T47D (cell line): Measurements from ENCODE around the gene KCNAB1.

Experiments
- DNase-seq, 2 experiments: peaks; one replicate each; pipeline versions ENCODE4 v3.0.0 to v3.0.0-alpha.2; 2011 to 2012; ENCODE audit warnings: low read depth in 1 of 2, low spot score in 1 of 2
- JUND ChIP-seq: IDR thresholded peaks from 2 replicates; pipeline ENCODE4 v1.6.1; 2012; ENCODE audit warnings: low read depth
- in situ Hi-C: cut with HindIII; loops from 2 replicates; pipeline ENCODE4 v1.10.0; 2016; ENCODE audit warnings: low sequenced_read_pairs, low pct_unique_long_range_greater_than_20kb

The KCNAB1 gene

DNA sequence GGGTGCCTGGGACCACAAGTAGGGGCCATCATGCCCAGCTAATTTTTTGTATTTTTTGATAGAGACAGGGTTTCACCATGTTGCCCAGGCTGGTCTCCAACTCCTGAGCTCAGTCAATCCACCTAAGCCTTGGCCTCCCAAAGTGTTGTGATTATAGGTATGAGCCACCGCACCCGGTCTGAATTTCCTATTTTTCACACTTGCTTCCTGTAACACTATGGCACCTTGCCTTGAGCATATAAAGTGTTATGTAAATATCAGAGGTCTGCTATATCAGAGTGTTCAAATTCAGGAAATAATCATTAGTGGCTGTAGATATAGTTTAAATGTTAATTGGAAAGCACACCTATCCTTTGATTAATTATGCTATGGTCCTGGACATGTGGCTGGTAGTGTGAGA is 165.2 kb downstream of the KCNAB1 start:
- no peak for TF ChIP-seq JUND
- DNase-seq: no peak
- in situ Hi-C loops: no loop called here

- TF ChIP-seq JUND: no peak
- DNase-seq: no peak
- in situ Hi-C loops: no loop called here
Observed at GRCh38 chr3:156290924-156291271, 170.5 kb downstream of the KCNAB1 start.

- in situ Hi-C loops: no loop called here
- TF ChIP-seq JUND: no peak
- DNase-seq: no peak
Observed at GRCh38 chr3:156291272-156292123, 171.1 kb downstream of the KCNAB1 start.

DNA sequence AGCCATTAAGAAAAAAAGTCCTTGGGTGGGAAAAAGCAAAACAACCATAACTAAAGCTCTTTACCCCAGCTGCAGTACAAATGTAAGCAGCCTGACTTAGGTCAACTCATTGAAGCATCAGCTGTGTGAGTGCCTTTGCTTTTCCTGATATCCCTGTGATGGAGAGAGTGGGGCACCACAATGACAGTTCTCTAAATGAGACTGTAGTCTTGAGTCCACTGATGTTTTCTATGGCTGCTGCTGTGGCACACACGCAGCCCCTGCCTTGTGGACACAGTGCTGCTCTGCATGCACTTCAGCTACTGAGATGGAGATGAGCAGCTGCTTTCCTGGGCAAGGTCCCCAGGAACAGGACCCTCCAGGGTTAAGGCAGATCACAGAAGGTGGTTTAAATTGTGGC is 173.2 kb downstream of the KCNAB1 start:
- in situ Hi-C loops: no loop called here
- DNase-seq: no peak
- no peak for TF ChIP-seq JUND

DNA sequence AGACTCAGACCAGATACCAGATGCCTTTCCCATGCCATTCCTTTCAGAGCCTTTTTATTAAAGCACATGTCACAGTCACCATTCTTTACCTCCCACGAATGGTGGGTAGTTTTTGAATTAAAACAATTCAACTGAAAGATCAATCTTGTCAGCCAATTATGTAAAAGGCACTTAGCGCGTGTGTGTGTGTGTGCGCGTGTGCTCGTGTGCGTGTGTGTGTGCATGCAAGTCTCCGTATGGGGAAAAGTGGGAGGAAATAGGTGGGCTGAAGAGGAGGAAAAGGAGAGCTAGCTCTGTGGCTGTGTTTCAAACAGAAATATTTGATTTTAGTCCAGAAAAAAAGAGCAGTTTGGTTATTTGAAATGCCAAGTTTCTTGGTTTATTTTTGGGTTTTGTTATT is 177.2 kb downstream of the KCNAB1 start:
- in situ Hi-C loops: no loop called here
- DNase-seq: no peak
- no peak for TF ChIP-seq JUND

GRCh38 chr3:156298014-156298413 is 177.6 kb downstream of the KCNAB1 start:
- in situ Hi-C loops: no loop called here
- DNase-seq: no peak
- no peak for TF ChIP-seq JUND

DNA sequence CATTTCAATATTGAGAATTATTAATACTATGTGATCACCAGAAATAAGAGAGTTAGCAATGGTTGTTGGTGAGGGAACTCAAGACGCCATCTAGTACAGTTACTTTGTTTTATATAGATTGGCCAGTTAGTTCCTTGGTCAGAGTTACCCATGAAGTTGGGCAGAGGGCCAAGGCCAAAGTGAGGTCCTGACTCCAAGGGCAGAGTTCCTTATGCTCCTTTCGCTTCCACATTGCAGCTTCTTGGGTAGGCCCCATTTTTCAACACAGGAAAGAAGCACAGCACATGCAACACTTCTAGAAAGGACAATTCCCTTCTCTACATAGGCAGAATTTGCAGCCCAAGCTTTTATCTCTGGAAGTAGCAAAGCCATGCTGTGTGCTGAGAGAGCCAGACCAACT is 178.6 kb downstream of the KCNAB1 start:
- no peak for DNase-seq
- TF ChIP-seq JUND: no peak
- in situ Hi-C loops: no loop called here

DNA sequence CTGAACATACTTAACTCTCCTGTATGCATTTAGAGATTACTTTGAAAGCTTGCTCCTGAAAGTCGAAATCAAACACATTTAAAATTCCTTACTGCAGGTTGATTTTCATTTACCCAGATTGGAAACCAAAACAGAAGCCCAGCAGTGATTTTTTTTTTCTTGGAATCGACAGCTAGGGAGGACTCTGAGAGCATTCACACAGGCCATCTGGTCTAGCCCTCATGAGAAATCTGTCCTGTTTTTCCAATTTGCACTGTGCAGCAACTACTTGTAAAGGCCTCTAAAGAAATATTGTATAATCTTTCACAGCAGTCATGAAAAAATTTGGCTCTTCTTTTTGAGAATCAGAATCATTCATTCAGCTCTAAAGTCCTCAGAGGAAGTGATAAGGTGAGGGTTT is 179.2 kb downstream of the KCNAB1 start:
- no peak for DNase-seq
- in situ Hi-C loops: no loop called here
- no peak for TF ChIP-seq JUND

GRCh38 chr3:156300371-156300770 is 180.0 kb downstream of the KCNAB1 start:
- TF ChIP-seq JUND: no peak
- DNase-seq: no peak
- in situ Hi-C loops: no loop called here

- in situ Hi-C loops: no loop called here
- no peak for TF ChIP-seq JUND
- no peak for DNase-seq
Observed at GRCh38 chr3:156300929-156301840, 180.8 kb downstream of the KCNAB1 start.

- no peak for TF ChIP-seq JUND
- in situ Hi-C loops: no loop called here
- DNase-seq: no peak
Observed at GRCh38 chr3:156303001-156303707, 182.8 kb downstream of the KCNAB1 start.

DNA sequence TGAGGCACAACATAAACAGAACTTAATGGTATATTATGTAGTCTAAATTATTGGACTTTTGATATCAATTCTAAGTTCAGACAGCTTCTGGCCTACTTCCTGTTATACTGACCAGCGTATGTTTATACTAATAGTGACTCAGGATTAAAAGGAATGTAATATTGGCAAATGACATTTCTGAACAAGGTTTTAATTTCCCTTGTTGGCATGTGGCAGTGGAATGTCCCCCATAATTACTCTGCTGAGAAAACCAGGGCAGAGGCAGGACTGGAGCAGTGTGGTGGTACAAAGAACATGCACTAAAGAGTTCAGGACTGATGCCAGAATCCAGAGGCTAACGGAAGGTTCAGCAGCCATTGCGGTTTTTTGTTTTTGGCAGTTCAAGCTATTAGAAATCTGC is 184.0 kb downstream of the KCNAB1 start:
- no peak for DNase-seq
- no peak for TF ChIP-seq JUND
- in situ Hi-C loops: no loop called here
